NCI-H1092 (cell line): Measurements from ENCODE around the gene KLHL14.
A peak's percentile ranks its signal among the peaks of the same experiment; 100 is the strongest.
"Not testable (repeated sequence)": the region's sequence is repeated elsewhere in the genome, so short reads cannot be mapped to it uniquely, and the experiment has no call there.

ENCODE experiments used
- DNase-seq: peaks from one replicate; lab custom pipeline; 2025; lab: John Stamatoyannopoulos, UW

Gene KLHL14

GRCh38 chr18:32717126-32717525 is 55.7 kb downstream of the KLHL14 start:
- DNase-seq, result no peak

GRCh38 chr18:32714571-32715148 is 58.2 kb downstream of the KLHL14 start:
- DNase-seq, result peak; percentile 64

- no peak for DNase-seq
These were observed 60.0 kb downstream of the KLHL14 start for GRCh38 chr18:32712860-32713259.

GRCh38 chr18:32711862-32712261 is 61.0 kb downstream of the KLHL14 start:
- DNase-seq, result no peak

- no peak for DNase-seq
These were observed 65.2 kb downstream of the KLHL14 start for GRCh38 chr18:32707586-32707985.

GRCh38 chr18:32707147-32707546 is 65.7 kb downstream of the KLHL14 start:
- peak; percentile 30 for DNase-seq

GRCh38 chr18:32701313-32701712 is 71.5 kb downstream of the KLHL14 start:
- no peak for DNase-seq

- no peak for DNase-seq
These were observed 74.7 kb downstream of the KLHL14 start for GRCh38 chr18:32698153-32698552.

GRCh38 chr18:32696376-32696775 is 76.4 kb downstream of the KLHL14 start:
- DNase-seq, result no peak

- DNase-seq, result no peak
These were observed 77.3 kb downstream of the KLHL14 start for GRCh38 chr18:32695534-32695933.

- no peak for DNase-seq
These were observed 84.0 kb downstream of the KLHL14 start for GRCh38 chr18:32688821-32689220.

- no peak for DNase-seq
These were observed 87.9 kb downstream of the KLHL14 start for GRCh38 chr18:32684940-32685339.

GRCh38 chr18:32684096-32684495 is 88.7 kb downstream of the KLHL14 start:
- DNase-seq, result no peak

- DNase-seq, result no peak
These were observed 89.8 kb downstream of the KLHL14 start for GRCh38 chr18:32683044-32683443.

- DNase-seq, result no peak
These were observed 95.2 kb downstream of the KLHL14 start for GRCh38 chr18:32677578-32677977.

GRCh38 chr18:32674491-32674890 is 98.3 kb downstream of the KLHL14 start:
- no peak for DNase-seq

GRCh38 chr18:32672398-32672797 is 100.4 kb downstream of the KLHL14 start:
- no peak for DNase-seq

- no peak for DNase-seq
These were observed 102.1 kb downstream of the KLHL14 start for GRCh38 chr18:32670727-32671126.

GRCh38 chr18:32669549-32670165 is 103.2 kb downstream of the KLHL14 start:
- no peak for DNase-seq

- no peak for DNase-seq
These were observed 103.9 kb downstream of the KLHL14 start for GRCh38 chr18:32668956-32669355.

GRCh38 chr18:32661486-32662299 is 111.1 kb downstream of the KLHL14 start:
- no peak for DNase-seq

- not testable (repeated sequence) for DNase-seq
These were observed 118.3 kb downstream of the KLHL14 start for GRCh38 chr18:32654507-32654906.

GRCh38 chr18:32637659-32638058 is 135.2 kb downstream of the KLHL14 start:
- DNase-seq, result not testable (repeated sequence)
